ENCODE data around the gene DAZAP1. TPM values are rescaled to one million over a fixed set of nuclear protein-coding genes. Genes with fewer than 3 reads are reported as not detected.

DAZAP1 gene
- total RNA-seq, 2 experiments from 2014 or later = 235 to 241 TPM

- H3K9me3 Mint-ChIP-seq = no peaks in the 10 kb centered on the region
- ChIA-PET CTCF (interaction anchor here (0.6 to 2.9 kb wide), 5 partner anchors 8 to 442 kb away, joined by 3 to 20 read pairs (median 3); no protein-coding TSS in a partner anchor), POLR2A (no interaction called here)
- no peak overlapping the region for H3K27ac Mint-ChIP-seq
- no peak for DNase-seq
- H3K27me3 Mint-ChIP-seq = peaks cover 55% of the 10 kb centered on the region
- peaks cover 17% of the 10 kb centered on the region for H3K4me1 Mint-ChIP-seq
- no peak overlapping the region for H3K4me3 Mint-ChIP-seq
- peaks cover 4% of the 10 kb centered on the region for H3K36me3 Mint-ChIP-seq (ENCODE audit: low read depth)
Observed at GRCh38 chr19:1452802-1453524, 45.6 kb downstream of the DAZAP1 start.

GRCh38 chr19:1453525-1454364, 46.4 kb downstream of the DAZAP1 start:
- no peak overlapping the region for H3K27ac Mint-ChIP-seq
- peaks cover 17% of the 10 kb centered on the region for H3K4me1 Mint-ChIP-seq
- POLR2A ChIA-PET = no interaction called here
- H3K4me3 Mint-ChIP-seq = no peak overlapping the region
- H3K9me3 Mint-ChIP-seq = no peaks in the 10 kb centered on the region
- no peak for DNase-seq
- H3K27me3 Mint-ChIP-seq = peaks cover 56% of the 10 kb centered on the region
- H3K36me3 Mint-ChIP-seq (ENCODE audit: low read depth) = peaks cover 4% of the 10 kb centered on the region
- CTCF ChIA-PET = interaction anchor here (0.6 to 2.9 kb wide), 4 partner anchors 9 to 426 kb away, joined by 3 to 20 read pairs (median 3); no protein-coding TSS in a partner anchor

GRCh38 chr19:1455002-1455335, 47.6 kb downstream of the DAZAP1 start:
- no peak for DNase-seq
- Mint-ChIP-seq H3K27ac (no peak overlapping the region), H3K4me1 (peaks cover 14% of the 10 kb centered on the region), H3K9me3 (no peaks in the 10 kb centered on the region), H3K4me3 (no peak overlapping the region), H3K36me3 (ENCODE audit: low read depth) (peaks cover 4% of the 10 kb centered on the region), H3K27me3 (peaks cover 49% of the 10 kb centered on the region)
- ChIA-PET CTCF (interaction anchor here (1.1 to 2.9 kb wide), 4 partner anchors 10 to 16 kb away, joined by 3 to 20 read pairs (median 6); no protein-coding TSS in a partner anchor), POLR2A (no interaction called here)

- peak; percentile 63 for DNase-seq
- no peaks in the 10 kb centered on the region for H3K9me3 Mint-ChIP-seq
- peaks cover 46% of the 10 kb centered on the region for H3K27me3 Mint-ChIP-seq
- H3K36me3 Mint-ChIP-seq (ENCODE audit: low read depth) = peaks cover 4% of the 10 kb centered on the region
- H3K4me1 Mint-ChIP-seq = peaks cover 11% of the 10 kb centered on the region
- no peak overlapping the region for H3K27ac Mint-ChIP-seq
- ChIA-PET CTCF (interaction anchor here (1.1 to 2.9 kb wide), 5 partner anchors 11 to 19 kb away, joined by 3 to 20 read pairs (median 5); no protein-coding TSS in a partner anchor), POLR2A (no interaction called here)
- no peak overlapping the region for H3K4me3 Mint-ChIP-seq
Observed at GRCh38 chr19:1455336-1456120, 48.1 kb downstream of the DAZAP1 start.

- Mint-ChIP-seq H3K9me3 (no peaks in the 10 kb centered on the region), H3K4me1 (peaks cover 9% of the 10 kb centered on the region), H3K27me3 (peaks cover 38% of the 10 kb centered on the region), H3K27ac (no peak overlapping the region), H3K4me3 (no peak overlapping the region), H3K36me3 (ENCODE audit: low read depth) (peaks cover 4% of the 10 kb centered on the region)
- DNase-seq = no peak
- ChIA-PET POLR2A (no interaction called here), CTCF (interaction anchor here (1.1 to 1.8 kb wide), 4 partner anchors 15 to 135 kb away, joined by 3 to 6 read pairs (median 4); no protein-coding TSS in a partner anchor)
Observed at GRCh38 chr19:1456121-1456900, 48.9 kb downstream of the DAZAP1 start.

GRCh38 chr19:1457031-1457739, 49.8 kb downstream of the DAZAP1 start:
- peaks cover 4% of the 10 kb centered on the region for H3K36me3 Mint-ChIP-seq (ENCODE audit: low read depth)
- H3K4me1 Mint-ChIP-seq = peaks cover 9% of the 10 kb centered on the region
- peaks cover 34% of the 10 kb centered on the region for H3K27me3 Mint-ChIP-seq
- ChIA-PET CTCF (interaction anchor here (1.5 to 1.6 kb wide), 2 partner anchors 15 to 134 kb away, joined by 4 read pairs; no protein-coding TSS in a partner anchor), POLR2A (interaction anchor here (0.9 kb wide), 1 partner anchor 12 kb away, joined by 3 read pairs; no protein-coding TSS in a partner anchor)
- H3K27ac Mint-ChIP-seq = no peak overlapping the region
- H3K4me3 Mint-ChIP-seq = no peak overlapping the region
- no peak for DNase-seq
- H3K9me3 Mint-ChIP-seq = no peaks in the 10 kb centered on the region

- Mint-ChIP-seq H3K27me3 (peaks cover 30% of the 10 kb centered on the region), H3K4me1 (peaks cover 9% of the 10 kb centered on the region), H3K27ac (no peak overlapping the region), H3K36me3 (ENCODE audit: low read depth) (peaks cover 4% of the 10 kb centered on the region), H3K9me3 (no peaks in the 10 kb centered on the region), H3K4me3 (no peak overlapping the region)
- ChIA-PET POLR2A (interaction anchor here (0.9 kb wide), 1 partner anchor 11 kb away, joined by 3 read pairs; no protein-coding TSS in a partner anchor), CTCF (interaction anchor here (0.8 to 1.6 kb wide), 3 partner anchors 14 to 133 kb away, joined by 3 to 4 read pairs (median 4); no protein-coding TSS in a partner anchor)
- DNase-seq = no peak
Observed at GRCh38 chr19:1457892-1458291, 50.5 kb downstream of the DAZAP1 start.

GRCh38 chr19:1459479-1459878, 52.1 kb downstream of the DAZAP1 start:
- H3K4me1 Mint-ChIP-seq = peaks cover 7% of the 10 kb centered on the region
- peaks cover 22% of the 10 kb centered on the region for H3K27me3 Mint-ChIP-seq
- H3K4me3 Mint-ChIP-seq = no peak overlapping the region
- no peaks in the 10 kb centered on the region for H3K9me3 Mint-ChIP-seq
- peaks cover 4% of the 10 kb centered on the region for H3K36me3 Mint-ChIP-seq (ENCODE audit: low read depth)
- CTCF ChIA-PET = interaction anchor here (1.1 kb wide), 1 partner anchor 9 kb away, joined by 4 read pairs; no protein-coding TSS in a partner anchor
- H3K27ac Mint-ChIP-seq = no peak overlapping the region
- POLR2A ChIA-PET = no interaction called here
- DNase-seq = no peak

GRCh38 chr19:1460033-1460995, 52.9 kb downstream of the DAZAP1 start:
- ChIA-PET CTCF (no interaction called here), POLR2A (no interaction called here)
- Mint-ChIP-seq H3K9me3 (no peaks in the 10 kb centered on the region), H3K27ac (no peak overlapping the region), H3K27me3 (peaks cover 18% of the 10 kb centered on the region), H3K36me3 (ENCODE audit: low read depth) (peaks cover 4% of the 10 kb centered on the region), H3K4me3 (no peak overlapping the region), H3K4me1 (peaks cover 5% of the 10 kb centered on the region)
- DNase-seq = no peak

GRCh38 chr19:1461862-1462261, 54.5 kb downstream of the DAZAP1 start:
- POLR2A ChIA-PET = no interaction called here
- H3K36me3 Mint-ChIP-seq (ENCODE audit: low read depth) = no peaks in the 10 kb centered on the region
- no peak overlapping the region for H3K4me3 Mint-ChIP-seq
- CTCF ChIA-PET = no interaction called here
- no peaks in the 10 kb centered on the region for H3K9me3 Mint-ChIP-seq
- no peak for DNase-seq
- H3K4me1 Mint-ChIP-seq = no peaks in the 10 kb centered on the region
- H3K27ac Mint-ChIP-seq = no peak overlapping the region
- peaks cover 15% of the 10 kb centered on the region for H3K27me3 Mint-ChIP-seq

Data from activated CD4-positive, alpha-beta T cell treated with anti-CD3 and anti-CD28 coated beads, Interleukin-2, amount 10 ng/mL, durations not matched to agents 7 days and 5 days (primary cell).